ENCODE results near the gene C15orf40.

C15orf40 gene

DNA sequence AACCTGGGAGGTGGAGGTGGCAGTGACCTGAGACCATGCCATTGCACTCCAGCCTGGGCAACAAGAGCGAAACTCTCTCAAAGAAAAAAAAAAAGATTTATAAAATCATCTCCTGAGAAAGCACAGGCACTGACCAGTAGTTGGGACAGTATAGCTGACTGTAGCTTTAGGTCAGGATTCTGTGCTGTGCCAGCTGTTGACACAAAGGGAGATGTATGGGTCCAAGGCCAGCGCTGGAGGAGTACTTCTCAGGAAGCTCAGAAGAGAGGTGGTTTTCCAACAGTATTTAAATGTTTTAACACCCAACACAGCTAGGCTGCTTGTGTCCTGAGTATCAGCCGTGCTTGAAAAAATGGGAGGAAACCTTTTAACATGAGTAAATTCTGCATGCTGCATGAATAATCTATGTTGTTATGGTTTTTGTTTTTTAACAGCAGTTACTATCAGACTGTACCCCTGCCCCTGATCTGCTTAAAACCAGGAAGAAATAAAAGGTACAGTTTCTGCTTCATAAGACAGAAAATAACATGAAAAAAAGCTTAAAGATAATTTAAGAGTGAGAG is 18.9 kb downstream of the C15orf40 start:
- DNase-seq: no peak

DNA sequence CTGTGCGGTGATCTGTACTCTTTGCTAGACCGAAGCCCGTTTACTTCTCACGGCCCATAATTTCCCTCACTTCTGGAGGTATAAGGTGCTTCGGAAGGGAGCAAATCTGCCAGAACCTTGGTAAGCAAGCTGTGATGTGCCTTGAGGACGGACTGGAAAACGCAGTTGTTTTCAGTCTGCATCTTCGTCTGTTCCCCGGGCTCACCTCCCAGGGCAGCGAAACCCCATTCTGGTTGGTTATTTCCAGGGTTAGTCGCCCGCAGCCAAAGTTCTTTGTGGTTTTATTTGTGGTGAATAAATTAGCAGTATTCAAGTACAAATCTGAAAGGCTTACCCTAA is 25.0 kb downstream of the C15orf40 start:
- no peak for DNase-seq

DNA sequence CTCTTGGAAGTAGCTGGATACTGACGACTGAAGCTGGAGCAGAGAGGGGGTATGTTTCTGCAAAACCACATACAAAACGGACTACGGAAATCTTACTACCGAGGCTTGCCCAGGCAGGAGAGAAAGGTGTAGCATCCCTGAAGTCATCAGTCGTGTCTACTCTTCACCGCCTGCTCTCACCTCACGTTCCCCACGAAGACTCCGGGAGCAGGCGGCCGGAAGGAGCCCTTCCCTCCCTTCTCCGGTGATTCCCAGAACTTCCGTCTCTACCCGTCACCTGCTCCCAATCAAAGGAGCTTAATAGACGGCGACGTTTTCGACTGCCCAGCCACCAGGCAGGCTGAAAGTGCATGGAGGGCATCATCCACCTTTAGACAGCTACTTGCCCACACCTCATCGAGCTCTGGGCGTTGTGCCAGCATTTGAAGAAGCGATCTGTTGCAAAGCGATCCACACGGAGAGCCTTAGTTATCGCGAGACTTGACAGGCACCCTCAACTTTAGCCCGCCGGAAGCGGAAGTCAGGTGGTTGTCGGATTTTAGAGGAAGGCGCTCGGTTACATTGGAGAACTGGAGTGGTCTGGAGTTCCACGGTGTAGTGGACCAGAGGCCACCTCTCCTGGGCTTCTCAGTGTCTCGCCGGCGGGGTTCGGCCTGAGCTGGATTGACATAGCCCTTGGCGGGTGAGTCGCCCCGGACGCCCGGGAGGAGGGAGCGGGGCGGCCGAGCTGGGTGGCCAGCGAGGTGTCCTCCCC is 25.6 kb downstream of the C15orf40 start, which contains the start of gene RAMAC:
Gene RAMAC, plus strand, starts transcription at position 523 of the 754 bp plus-strand sequence. CDS start 2,809 bp downstream, outside the sequence.
- peak; percentile 93 for DNase-seq

DNA sequence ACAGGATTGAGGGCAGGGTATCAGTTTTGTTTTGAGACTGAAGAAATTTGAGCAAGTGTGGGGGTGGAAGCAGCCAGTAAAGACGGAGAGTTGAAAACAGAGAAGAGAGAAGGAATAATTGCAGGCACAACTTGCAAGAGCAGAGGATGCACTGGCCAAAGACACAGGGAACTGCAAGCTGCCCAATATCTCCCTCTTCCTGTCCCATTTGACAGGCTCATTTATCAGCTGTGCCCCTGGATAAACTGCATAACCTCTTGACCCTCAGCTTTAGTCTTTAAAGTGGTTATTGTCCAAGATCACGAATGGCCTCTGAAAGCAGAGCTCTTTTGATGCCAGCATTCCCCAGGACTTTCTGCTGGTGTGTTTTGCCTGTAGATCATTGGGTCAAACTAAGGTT is 30.5 kb downstream of the C15orf40 start:
- no peak for DNase-seq

DNA sequence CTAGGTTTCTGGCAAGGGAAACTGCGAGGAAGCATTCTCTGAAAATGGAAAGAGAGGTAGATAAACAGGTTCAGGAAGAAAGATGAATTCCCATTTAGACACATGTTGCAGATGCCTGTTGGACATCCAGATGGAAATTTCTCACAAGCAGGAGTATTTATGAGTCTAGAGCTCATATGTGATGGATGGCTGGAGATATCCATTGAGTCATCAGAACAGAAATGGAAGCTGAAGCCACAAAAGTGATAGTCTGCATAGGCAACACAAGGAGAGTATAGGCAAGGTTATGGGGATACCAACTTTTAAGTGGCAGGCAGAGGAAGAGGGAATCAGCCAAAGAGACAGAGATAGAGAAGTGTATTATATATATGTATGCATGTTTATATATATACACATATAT is 31.7 kb downstream of the C15orf40 start:
- DNase-seq: no peak

DNA sequence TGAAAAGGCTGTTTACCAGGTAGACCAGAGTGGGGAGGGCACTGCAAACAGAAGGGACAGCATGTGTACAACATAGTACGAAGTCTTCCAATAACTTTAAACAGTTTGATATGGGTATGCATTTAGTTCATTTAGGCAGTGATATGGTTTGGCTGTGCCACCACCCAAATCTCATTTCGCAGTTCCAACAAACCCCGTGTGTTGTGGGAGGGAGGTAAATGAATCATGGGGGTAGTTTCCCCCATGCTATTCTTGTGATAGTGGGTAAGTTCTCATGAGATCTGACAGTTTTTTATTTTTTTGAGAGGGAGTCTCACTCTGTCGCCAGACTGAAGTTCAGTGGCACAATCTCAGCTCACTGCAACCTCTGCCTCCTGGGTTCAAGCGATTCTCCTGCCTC is 33.0 kb downstream of the C15orf40 start:
- DNase-seq: no peak

DNA sequence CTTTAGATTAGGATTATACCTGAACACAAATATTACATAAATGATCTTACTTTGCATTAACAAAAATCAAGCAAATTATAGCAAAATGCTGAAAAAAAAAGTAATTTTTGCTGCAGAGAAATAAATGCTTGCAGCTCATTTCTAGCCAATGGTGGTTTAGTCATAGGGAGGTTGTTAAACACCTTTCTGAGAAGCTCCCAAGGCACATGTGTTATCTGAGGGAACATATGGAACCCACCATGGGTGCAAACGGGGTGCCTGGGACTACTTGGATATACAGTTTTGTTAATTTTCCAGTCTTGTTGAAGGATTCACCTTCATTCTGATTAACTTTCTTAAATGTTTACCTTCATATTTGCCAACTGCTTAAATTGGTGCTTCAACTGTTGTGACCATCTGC is 34.4 kb downstream of the C15orf40 start:
- no peak for DNase-seq

DNA sequence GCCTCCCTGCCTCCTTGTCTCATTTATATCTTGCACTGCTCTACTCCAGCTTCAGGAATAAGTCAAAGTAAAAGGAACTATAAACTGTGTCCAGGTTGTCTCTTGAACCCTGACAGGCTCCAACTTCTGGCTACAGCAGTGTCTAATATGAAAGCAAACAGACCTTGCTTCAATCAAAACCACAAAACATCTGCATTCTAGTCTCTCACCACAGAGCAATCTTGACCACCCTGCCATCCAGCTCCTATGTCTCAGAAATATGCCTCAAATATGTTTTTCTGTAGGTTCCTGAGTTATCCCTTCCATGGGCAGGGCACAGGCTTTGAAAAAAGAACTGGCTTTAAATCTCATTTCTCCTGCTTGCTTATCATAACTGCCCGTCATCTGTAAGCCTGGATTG is 38.4 kb downstream of the C15orf40 start:
- no peak for DNase-seq

DNA sequence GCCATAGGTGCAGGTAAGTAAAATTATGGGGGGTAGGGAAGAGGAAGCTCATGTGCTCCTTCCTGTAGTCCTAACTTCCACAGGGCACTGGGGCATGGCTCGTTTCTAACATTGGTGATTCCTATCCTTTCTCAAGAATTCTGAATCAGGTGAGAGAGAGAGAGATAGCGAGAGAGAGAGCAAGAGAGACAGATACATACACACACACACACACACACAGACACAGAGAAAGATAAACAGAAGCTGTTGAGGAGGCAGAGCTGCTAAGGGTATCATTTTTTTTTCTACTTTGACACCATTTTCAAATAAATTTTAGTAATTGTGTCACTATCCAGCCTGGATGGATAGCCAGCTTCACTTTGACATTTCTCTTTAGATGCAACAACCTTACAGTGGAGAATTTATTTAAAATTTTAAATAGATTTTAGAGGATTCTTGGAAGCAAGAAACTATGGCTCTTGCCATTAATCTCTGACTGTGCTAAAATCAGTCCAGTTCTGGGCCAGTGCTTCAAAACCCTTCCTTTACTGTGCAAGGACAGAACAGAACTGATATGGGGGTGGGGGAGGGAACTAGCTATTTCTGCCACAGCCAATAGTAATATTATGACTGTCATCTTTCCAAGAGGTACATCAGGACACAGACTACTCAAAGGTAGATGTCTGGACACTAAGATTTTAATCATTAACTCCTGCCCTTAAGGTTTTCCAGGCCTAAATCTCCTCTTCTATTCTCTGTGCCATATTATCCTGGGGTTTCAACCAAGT is 40.0 kb downstream of the C15orf40 start:
- no peak for DNase-seq

DNA sequence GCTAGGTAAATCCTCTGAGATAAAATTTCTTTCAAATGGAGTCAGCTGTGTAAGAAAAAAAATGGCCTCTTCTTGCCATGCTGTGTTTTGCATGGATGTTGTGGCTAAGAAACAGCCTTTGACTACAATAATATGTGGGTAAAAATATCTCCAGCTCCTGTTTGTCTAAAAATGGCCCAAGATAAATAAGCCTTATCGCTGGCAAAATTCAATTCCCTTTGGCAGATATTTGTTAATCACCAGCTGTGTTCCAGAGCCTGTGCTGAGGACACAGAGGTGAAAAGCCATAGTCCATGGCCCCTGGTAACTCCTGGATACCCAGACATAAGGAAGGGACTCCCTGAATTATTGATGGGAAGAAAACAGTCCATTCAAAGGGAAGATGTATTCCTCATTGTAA is 40.7 kb downstream of the C15orf40 start:
- no peak for DNase-seq

DNA sequence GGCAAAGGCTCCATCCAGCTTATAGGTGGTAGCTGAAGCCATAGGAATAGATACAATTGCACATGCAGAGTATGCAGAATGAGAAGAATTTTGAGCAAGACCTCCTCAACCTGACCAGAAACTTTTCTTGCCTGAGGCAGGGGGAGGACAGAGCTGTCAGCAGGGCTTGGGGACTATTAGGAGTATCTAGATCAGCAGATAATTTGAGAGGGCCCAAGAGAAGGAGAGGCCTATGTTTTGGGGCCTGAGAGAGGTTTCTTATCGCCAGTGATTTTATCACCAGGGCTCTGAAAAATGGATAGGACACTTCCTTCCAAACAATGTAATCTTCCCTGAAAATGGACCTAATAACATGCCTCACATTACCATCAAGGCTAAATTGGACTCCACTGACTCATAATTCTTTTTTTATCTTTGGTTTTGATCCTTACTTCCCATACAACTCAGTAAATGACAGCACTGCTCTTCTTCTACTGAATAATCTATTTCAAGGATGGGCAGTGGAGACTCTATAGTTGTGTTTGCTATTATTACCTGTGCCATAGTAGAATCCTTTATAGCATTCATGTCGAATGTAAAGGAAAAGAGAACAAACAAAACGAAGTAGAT is 41.3 kb downstream of the C15orf40 start:
- DNase-seq: no peak

DNA sequence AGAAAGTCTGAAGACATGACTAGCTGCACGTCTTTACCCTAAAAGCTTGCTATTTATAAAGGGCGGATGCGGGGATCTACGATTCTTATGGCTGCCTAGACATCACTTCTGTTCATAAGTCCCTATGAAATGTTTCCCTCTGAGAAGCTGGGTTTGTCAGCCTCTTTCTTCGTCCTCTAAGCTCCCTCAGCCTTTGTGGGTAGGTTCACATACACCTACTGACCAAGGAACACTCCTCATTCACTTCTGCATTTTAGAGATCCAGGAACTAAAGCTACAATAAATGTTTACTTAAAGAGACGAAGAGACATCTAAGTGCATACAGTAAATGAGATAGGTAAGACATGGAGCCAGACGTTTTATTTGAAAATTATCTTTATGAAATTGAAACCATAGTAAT is 42.1 kb downstream of the C15orf40 start:
- no peak for DNase-seq

DNA sequence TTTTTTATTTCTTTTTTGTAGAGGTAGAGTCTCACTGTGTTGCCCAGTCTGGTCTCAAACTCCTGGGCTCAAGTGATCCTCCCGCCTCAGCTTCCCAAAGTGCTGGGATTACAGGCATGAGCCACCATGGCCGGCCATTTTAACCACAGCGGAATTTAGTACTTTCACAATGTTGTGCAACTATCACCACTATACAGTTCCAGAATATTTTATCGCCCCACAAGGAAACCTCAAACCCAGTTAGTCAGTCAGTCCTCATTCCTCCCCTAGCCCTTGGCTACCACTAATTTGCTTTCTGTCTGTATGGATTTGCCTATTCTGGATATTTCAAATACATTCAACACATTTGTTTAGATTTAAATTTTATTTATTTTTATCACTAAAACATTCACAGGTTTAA is 43.4 kb downstream of the C15orf40 start:
- no peak for DNase-seq

DNA sequence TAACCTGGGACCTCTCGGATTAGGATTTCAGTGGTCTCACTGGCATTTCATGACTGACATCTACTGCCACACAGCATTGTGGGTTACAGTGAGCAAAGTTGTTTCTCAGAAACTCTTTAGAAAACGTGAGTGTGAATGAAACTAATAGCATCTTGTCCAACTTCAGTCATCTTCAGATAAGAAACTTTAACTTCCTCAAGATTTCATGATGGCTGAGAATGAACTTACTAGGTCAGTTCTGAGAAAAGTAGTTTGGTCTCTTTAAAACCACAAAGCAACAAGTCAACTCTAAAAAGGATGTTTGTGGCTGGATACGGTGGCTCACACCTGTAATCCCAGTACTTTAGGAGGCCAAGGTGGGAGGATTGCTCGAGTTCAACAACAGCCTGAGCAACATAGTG is 44.8 kb downstream of the C15orf40 start:
- DNase-seq: peak; percentile 19

DNA sequence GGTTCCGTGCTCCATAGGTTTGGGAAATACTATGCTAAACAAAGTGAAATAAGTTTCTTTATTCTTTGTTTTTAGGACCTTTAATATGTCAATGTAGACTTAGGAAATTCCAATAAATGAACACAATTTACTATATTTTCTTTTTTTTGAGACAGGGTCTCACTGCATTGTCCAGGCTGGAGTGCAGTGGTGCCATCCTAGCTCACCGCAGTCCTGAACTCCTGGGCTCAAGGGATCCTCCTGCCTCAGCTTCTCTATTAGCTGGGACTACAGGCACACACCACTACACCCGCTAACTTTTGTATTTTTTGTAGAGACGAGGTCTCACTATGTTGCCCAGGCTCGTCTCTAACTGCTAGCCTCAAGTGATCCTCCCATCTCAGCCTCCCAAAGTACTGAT is 46.5 kb downstream of the C15orf40 start:
- no peak for DNase-seq

DNA sequence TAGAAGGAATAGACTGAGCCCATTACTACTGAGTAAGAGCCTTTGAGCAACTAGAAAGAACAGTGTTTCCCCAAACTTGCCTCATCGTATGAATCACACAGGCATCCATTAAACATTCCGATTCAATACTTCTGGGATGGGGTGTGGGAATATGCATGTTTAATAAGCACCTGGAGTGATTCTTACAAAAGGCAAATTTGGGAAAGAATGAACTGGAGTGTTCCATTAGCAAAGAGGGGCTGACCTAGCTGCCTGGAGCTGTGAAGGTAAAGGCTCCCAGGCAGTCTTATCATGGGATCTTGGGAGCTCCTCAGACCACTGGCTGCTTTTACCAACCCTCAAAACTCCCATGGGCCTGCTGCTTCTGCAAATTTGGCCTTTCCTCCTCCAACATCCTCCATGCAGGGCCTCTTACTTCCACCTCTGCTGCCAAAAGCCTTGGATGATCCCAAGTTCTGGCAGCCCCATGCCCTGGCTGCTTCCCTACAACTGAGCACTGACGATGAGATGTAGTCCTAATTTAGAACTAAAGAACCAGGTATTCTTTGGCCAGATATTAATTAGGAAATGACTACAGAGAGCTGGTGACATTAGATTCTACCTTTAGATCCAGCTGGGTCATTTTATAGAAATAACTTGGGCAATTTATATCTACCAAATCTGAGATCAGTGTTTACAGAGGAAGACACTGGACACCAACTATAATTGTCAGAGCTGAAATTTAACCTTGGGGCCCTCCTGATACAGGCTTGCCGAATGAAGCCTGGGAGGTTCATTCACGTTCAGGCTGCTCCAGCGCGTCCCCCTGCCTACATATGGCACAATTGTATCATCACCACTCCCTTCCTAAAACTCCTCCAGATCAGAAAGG is 47.7 kb downstream of the C15orf40 start:
- DNase-seq: no peak

DNA sequence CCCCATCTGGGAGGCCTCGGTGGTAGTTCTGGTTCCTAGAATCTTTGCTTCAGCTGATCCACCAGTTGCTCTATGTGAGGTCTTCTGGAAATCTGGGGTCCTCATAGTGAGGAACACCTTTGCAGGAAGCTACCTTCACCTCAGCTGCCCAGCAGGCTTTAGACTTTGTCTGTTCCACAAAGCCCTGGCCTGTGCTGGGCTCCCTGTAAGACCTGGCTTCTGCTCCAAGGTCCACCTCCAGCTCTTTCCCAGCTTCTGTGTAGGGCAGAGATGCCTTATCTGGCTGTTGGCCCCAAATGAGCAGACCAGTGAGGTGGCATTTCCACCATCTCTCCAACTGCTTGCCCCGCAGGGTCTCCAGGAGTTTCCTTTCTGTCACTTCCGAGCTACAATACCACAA is 50.7 kb downstream of the C15orf40 start:
- DNase-seq: no peak

DNA sequence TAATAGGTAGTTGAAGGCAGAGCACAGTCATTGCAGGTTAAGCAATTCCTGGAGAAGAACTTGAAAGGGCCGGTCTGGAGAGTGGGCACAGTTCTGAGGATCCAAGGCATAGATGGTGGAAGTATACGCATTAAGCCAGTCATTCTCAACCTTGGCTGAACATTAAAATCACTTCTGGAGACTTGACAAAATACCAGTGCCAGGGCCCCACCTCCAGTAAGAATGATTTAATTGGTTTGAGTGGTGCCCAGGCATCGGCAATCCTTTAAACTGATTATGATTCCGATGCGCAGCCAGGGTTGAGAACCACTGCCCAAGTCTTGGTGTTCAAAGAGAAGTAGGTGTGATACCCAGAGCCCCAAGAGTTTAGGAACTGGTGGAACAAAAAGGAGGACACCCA is 52.0 kb downstream of the C15orf40 start:
- no peak for DNase-seq

DNA sequence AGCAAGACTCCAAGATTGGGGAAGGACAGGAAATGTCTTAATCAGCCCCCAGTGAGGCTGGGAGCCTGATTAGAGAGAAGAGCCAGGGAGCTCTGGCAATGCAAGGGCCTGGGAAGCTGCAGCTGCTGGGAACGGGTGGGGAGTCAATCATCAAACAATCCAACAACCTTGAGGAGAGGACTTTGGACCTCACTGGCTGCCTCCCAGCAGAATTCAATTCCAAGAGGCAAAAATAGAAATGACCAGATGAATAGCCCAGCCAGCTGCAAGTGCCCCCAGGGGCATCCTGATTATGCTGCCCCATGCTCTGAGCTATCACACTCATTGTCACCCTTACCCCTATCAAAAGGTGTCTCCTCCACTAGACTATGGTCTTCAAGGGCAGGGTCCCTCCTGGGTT is 52.8 kb downstream of the C15orf40 start:
- no peak for DNase-seq

DNA sequence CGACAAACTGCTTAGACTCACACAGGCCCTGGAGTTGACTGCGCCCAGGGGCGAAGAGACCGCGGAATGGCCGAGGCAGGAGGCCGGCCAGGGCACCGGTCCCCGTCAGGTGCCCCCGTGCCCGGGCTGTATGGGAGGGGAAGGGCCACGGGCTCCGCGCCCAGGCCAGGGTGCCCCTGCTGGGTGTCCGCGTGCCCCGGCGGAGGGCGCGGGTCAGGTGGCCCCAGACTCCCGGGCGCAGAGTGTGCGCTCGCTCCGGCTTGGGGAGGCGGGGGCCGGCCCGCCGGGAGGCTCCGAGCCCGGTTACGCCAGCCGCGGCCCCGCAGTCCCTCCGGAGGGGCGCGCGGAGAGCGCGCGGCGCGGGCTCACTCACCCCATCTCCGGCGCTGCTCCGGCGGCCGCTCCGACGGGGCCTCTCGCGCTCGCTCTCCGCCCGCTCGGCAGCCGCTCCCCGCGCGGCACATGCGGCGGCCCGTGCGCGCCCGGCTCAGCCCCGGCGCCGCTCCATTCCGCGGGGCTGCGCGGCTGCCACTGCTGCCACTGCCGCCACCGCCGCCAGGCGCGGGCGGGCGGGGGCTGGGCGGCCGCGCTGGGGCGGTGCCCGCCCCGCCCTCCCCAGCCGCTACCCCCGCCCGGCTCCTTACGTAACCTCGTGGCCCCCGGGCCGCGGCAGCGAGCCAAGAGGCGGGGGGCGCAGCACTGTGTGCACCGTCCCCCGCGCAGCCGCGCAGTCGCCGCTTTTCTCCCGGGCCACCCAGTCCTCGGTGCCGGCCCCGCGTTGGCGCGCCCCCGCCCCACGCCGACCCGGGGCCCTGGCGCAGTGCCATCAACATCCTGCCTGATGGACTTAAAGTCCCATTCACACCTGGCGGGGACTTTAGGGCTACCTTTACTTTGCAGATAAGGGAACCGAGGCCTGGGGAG is 59.0 kb downstream of the C15orf40 start, which contains the start of gene HOMER2:
Gene HOMER2, minus strand, starts transcription at position 563 of the 924 bp plus-strand sequence. Its CDS starts 185 bp downstream, at position 378.
- peak; percentile 31 for DNase-seq

DNA sequence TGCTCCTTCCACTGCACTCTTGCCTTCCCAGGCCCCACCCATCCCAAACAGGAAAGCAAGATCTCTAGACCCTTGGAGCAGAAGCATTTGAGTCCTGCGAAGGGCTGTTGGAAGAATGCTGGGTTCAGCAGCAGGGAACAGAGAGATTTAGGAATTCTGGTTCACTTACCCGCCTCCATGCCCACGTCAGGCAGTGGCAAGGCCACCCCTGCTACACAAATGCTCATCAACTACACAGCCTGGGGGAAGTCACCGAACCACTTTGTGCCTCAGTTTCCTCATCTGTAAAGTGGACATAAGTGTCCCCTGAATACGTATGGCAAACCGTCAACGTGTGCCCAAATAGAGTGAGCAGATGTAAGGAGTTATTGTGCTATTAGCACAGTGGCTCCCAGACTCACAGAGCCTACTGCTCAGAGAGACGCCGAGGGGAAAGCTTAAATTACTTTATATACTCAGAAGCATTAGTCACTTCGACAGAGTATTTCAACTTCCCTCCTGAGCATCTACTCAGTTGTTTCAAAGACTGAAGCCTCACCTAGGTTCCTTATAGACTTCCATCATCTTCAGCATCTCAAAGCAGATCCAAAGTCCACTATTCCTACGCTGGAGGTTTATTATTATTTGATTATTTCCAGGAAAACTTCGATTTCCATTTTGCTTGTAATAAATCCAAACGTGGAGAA is 59.8 kb downstream of the C15orf40 start:
- no peak for DNase-seq

Data from stimulated activated CD4-positive, alpha-beta T cell treated with anti-CD3 and anti-CD28 coated beads, Interleukin-15, amount 100 ng/mL, for 24 hours (primary cell).